Chondrocyte (in vitro differentiated cells): Measurements from ENCODE around the gene FIBIN. TPM values are rescaled to one million over a fixed set of nuclear protein-coding genes. Genes with fewer than 3 reads are reported as not detected.
A peak's percentile ranks its signal among the peaks of the same experiment; 100 is the strongest.
"Not testable (repeated sequence)": the region's sequence is repeated elsewhere in the genome, so short reads cannot be mapped to it uniquely, and the experiment has no call there.

Experiments
- DNase-seq: peaks from one replicate; pipeline ENCODE4 v3.0.0; 2021; ENCODE audit warnings: mixed read lengths, low spot score
- H3K27ac Mint-ChIP-seq: one replicate; pipeline ENCODE4 v1.8.0; 2021; ENCODE audit warnings: mild to moderate bottlenecking, moderate library complexity, mixed read lengths; ENCODE audit not compliant: unreplicated experiment
- H3K27me3 Mint-ChIP-seq: 2 replicates; pipeline ENCODE4 v1.8.0; 2021; ENCODE audit warnings: low read depth, mixed read lengths
- H3K36me3 Mint-ChIP-seq: 2 replicates; pipeline ENCODE4 v1.8.0; 2021; ENCODE audit warnings: low read depth, mixed read lengths
- H3K4me1 Mint-ChIP-seq: 2 replicates; pipeline ENCODE4 v1.8.0; 2021; ENCODE audit warnings: low read depth, mild to moderate bottlenecking, mixed read lengths
- H3K4me3 Mint-ChIP-seq: one replicate; pipeline ENCODE4 v1.8.0; 2021; ENCODE audit warnings: mild to moderate bottlenecking, moderate library complexity, mixed read lengths; ENCODE audit not compliant: unreplicated experiment
- H3K9me3 Mint-ChIP-seq: 2 replicates; pipeline ENCODE4 v1.8.0; 2021; ENCODE audit warnings: low read depth, mixed read lengths
- total RNA-seq: library from RNA; stranded (reverse); gene quantifications from 3 replicates; pipeline ENCODE4 v1.2.1, GENCODE V29; 2021
- TF ChIP-seq, protein P1 (sequence below): fragments of 200-600 bp; sonication (generic); IDR thresholded peaks from 2 replicates; pipeline ENCODE4 v1.5.0; 2021; ENCODE audit warnings: antibody characterized with exemption, mild to moderate bottlenecking, moderate library complexity

The FIBIN gene
- total RNA-seq, 1 donor from 2014 or later, result 98.5 TPM

GRCh38 chr11:26994631-26995095 lies 751 bp downstream of the FIBIN start:
- DNase-seq, result peak; percentile 83
- H3K27me3 Mint-ChIP-seq, result no peaks in the 10 kb centered on the region
- H3K9me3 Mint-ChIP-seq, result no peaks in the 10 kb centered on the region
- peak overlapping the region; percentile 86 for H3K4me3 Mint-ChIP-seq
- TF ChIP-seq, protein P1, sequence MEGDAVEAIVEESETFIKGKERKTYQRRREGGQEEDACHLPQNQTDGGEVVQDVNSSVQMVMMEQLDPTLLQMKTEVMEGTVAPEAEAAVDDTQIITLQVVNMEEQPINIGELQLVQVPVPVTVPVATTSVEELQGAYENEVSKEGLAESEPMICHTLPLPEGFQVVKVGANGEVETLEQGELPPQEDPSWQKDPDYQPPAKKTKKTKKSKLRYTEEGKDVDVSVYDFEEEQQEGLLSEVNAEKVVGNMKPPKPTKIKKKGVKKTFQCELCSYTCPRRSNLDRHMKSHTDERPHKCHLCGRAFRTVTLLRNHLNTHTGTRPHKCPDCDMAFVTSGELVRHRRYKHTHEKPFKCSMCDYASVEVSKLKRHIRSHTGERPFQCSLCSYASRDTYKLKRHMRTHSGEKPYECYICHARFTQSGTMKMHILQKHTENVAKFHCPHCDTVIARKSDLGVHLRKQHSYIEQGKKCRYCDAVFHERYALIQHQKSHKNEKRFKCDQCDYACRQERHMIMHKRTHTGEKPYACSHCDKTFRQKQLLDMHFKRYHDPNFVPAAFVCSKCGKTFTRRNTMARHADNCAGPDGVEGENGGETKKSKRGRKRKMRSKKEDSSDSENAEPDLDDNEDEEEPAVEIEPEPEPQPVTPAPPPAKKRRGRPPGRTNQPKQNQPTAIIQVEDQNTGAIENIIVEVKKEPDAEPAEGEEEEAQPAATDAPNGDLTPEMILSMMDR, result no peak
- H3K4me1 Mint-ChIP-seq, result peaks cover 64% of the 10 kb centered on the region
- H3K27ac Mint-ChIP-seq, result peak overlapping the region; percentile 87
- H3K36me3 Mint-ChIP-seq, result peaks cover 2% of the 10 kb centered on the region

DNA sequence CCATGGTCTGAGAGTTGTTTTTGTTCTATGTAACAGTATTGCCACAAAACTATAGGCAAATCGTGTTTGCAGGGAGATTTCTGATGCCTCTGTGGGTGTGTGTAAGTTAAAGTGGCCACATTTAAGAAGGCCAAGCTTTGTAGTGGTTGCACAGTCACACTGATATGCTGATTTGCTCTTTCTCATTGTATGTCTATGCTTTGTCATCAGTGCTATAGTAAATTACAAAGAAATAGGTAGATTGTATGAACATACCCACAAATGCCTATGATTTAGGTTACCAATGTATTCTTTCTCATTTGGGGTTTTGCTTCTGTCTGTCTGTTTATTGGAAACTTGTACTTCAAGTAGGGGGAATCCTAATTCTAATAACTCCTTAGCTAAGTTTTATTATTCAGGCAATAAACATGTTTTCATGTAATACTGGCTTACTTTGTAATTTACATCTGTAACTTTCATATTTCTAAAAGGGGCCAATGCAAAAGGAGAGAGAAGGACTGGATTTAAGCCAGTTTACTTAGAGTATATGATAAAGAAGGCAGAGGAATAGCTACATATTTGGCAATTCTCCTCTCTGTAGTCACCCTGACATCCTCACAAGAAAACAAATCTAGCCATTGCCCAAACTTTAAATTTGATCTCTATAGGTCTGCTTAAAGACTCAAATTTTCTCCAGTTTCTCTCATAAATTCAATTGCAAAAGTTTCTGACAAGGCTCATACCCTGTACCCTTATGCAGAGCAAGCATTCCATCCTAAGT lies 2.0 kb downstream of the FIBIN start:
- peaks cover 67% of the 10 kb centered on the region for H3K4me1 Mint-ChIP-seq
- peak overlapping the region; percentile 86 for H3K4me3 Mint-ChIP-seq
- TF ChIP-seq, protein P1, result no peak
- H3K27me3 Mint-ChIP-seq, result no peaks in the 10 kb centered on the region
- peaks cover 2% of the 10 kb centered on the region for H3K36me3 Mint-ChIP-seq
- no peak for DNase-seq
- no peaks in the 10 kb centered on the region for H3K9me3 Mint-ChIP-seq
- peak overlapping the region; percentile 87 for H3K27ac Mint-ChIP-seq

GRCh38 chr11:26997378-26997777 lies 3.5 kb downstream of the FIBIN start:
- TF ChIP-seq, protein P1, result no peak
- Mint-ChIP-seq H3K27ac (no peak overlapping the region), H3K9me3 (no peaks in the 10 kb centered on the region), H3K36me3 (peaks cover 2% of the 10 kb centered on the region), H3K4me3 (peak overlapping the region; percentile 86), H3K27me3 (no peaks in the 10 kb centered on the region), H3K4me1 (peaks cover 69% of the 10 kb centered on the region)
- no peak for DNase-seq

- not testable (repeated sequence) for H3K36me3 Mint-ChIP-seq, H3K27me3 Mint-ChIP-seq, H3K4me3 Mint-ChIP-seq, H3K9me3 Mint-ChIP-seq, DNase-seq
- Mint-ChIP-seq H3K27ac (peak overlapping the region; percentile 78), H3K4me1 (peaks cover 47% of the 10 kb centered on the region)
Measured at GRCh38 chr11:27001136-27001730, 7.3 kb downstream of the FIBIN start.

DNA sequence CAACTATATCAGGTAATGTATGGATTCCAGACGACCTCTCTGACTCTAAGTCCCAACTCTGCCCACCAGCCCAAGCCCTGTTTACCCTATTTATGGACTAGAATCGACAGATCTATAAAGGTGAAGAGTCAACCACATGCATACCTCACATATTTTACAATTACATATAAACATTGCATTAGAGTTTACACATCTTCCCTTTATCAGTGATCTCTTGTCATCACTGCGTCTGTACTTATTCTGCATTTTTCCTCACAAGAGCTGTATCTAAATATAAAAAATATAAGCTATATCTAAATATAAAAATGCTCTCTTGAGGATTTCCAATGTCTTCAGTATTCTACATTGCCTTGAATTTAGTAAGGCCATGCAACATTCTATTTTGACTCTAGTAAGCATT lies 8.5 kb downstream of the FIBIN start:
- no peaks in the 10 kb centered on the region for H3K9me3 Mint-ChIP-seq
- no peaks in the 10 kb centered on the region for H3K27me3 Mint-ChIP-seq
- no peak overlapping the region for H3K4me3 Mint-ChIP-seq
- peaks cover 37% of the 10 kb centered on the region for H3K4me1 Mint-ChIP-seq
- H3K27ac Mint-ChIP-seq, result peak overlapping the region; percentile 9
- TF ChIP-seq, protein P1, result no peak
- H3K36me3 Mint-ChIP-seq, result no peaks in the 10 kb centered on the region
- DNase-seq, result no peak
